SU-DHL-6 (cell line): ENCODE results near the gene DDIT4.

Experiments used
- H2AFZ ChIP-seq: fragments of 200-600 bp; sonication (generic); 2 replicates; pipeline ENCODE4 v1.6.1; 2014; ENCODE audit warnings: low read depth, mild to moderate bottlenecking, moderate library complexity, mixed read lengths, antibody characterized with exemption, low read length; ENCODE audit not compliant: severe bottlenecking
- H3F3A ChIP-seq: fragments of 200-600 bp; shearing (Covaris generic); 2 replicates; pipeline ENCODE4 v1.6.0; 2016; ENCODE audit warnings: antibody characterized with exemption, mild to moderate bottlenecking; ENCODE audit not compliant: insufficient read depth
- H3K27ac ChIP-seq: fragments of 200-600 bp; sonication (generic); 2 replicates; pipeline ENCODE4 v1.5.1; 2016; ENCODE audit warnings: low read depth, mild to moderate bottlenecking, low read length, moderate library complexity, mixed read lengths
- H3K27me3 ChIP-seq: fragments of 200-600 bp; sonication (generic), shearing (Covaris generic); 2 replicates; pipeline ENCODE4 v1.6.0; 2014; ENCODE audit warnings: mild to moderate bottlenecking, low read length
- H3K36me3 ChIP-seq: fragments of 200-600 bp; sonication (generic); 2 replicates; pipeline ENCODE4 v1.6.1; 2014; ENCODE audit warnings: mild to moderate bottlenecking, low read length, mixed read lengths
- H3K4me2 ChIP-seq: fragments of 300-600, 200-600 bp; shearing (Covaris generic), sonication (generic); 2 replicates; pipeline ENCODE4 v1.6.0; 2014; ENCODE audit warnings: low read length, low read depth, mild to moderate bottlenecking; ENCODE audit not compliant: poor library complexity, severe bottlenecking
- H3K4me3 ChIP-seq: fragments of 200-600 bp; sonication (generic); 2 replicates; pipeline ENCODE4 v1.5.1; 2014; ENCODE audit warnings: antibody characterized with exemption, low read length, mild to moderate bottlenecking, mixed read lengths; ENCODE audit not compliant: insufficient read depth, poor library complexity, severe bottlenecking
- H3K79me2 ChIP-seq: fragments of 200-600 bp; sonication (generic); 2 replicates; pipeline ENCODE4 v1.6.1; 2014; ENCODE audit warnings: mild to moderate bottlenecking, low read length, moderate library complexity; ENCODE audit not compliant: insufficient read depth
- H3K9ac ChIP-seq: fragments of 200-600 bp; sonication (generic); 2 replicates; pipeline ENCODE4 v1.7.0; 2014; ENCODE audit warnings: mild to moderate bottlenecking, low read length
- H3K9me2 ChIP-seq: fragments of 200-600 bp; sonication (generic); replicated peaks from 2 replicates; pipeline ENCODE4 v1.6.1; 2014; ENCODE audit warnings: low read length; ENCODE audit not compliant: insufficient read depth
- H3K9me3 ChIP-seq: fragments of 200-600 bp; sonication (generic); 2 replicates; pipeline ENCODE4 v1.6.1; 2014; ENCODE audit warnings: low read length, mixed read lengths; ENCODE audit not compliant: insufficient read depth
- H4K20me1 ChIP-seq: fragments of 200-600 bp; sonication (generic); 2 replicates; pipeline ENCODE4 v1.6.1; 2014; ENCODE audit warnings: low read depth, mild to moderate bottlenecking, antibody characterized with exemption, low read length, moderate library complexity, mixed read lengths
- CTCF ChIP-seq: fragments of 200-600 bp; sonication (generic); IDR thresholded peaks from one replicate; pipeline ENCODE4 v1.5.1; 2017; ENCODE audit warnings: antibody characterized with exemption, mild to moderate bottlenecking, low read length, moderate library complexity; ENCODE audit not compliant: insufficient read depth, poor library complexity, severe bottlenecking
- EZH2phosphoT487 ChIP-seq: fragments of 200-600 bp; sonication (generic), shearing (Covaris generic); conservative IDR thresholded peaks from 2 replicates; pipeline ENCODE4 v1.6.1; 2018; ENCODE audit warnings: mild to moderate bottlenecking, antibody characterized with exemption, low read length, moderate library complexity, mixed read lengths

Gene DDIT4

GRCh38 chr10:72241691-72242252 is 32.0 kb upstream of the DDIT4 start:
- H3K27ac ChIP-seq = no peak overlapping the region
- no peak overlapping the region for H3K4me3 ChIP-seq
- TF ChIP-seq CTCF (no peak), EZH2phosphoT487 (no peak)
- no peak overlapping the region for H3K4me2 ChIP-seq
- H3K79me2 ChIP-seq = no peaks in the 10 kb centered on the region
- no peaks in the 10 kb centered on the region for H4K20me1 ChIP-seq
- H3F3A ChIP-seq = no peaks in the 10 kb centered on the region
- no peak overlapping the region for H2AFZ ChIP-seq
- no peaks in the 10 kb centered on the region for H3K27me3 ChIP-seq
- H3K9me3 ChIP-seq = no peaks in the 10 kb centered on the region
- H3K9me2 ChIP-seq = no peaks in the 10 kb centered on the region
- no peaks in the 10 kb centered on the region for H3K36me3 ChIP-seq
- H3K9ac ChIP-seq = no peak overlapping the region

- Histone ChIP-seq H4K20me1 (no peaks in the 10 kb centered on the region), H3F3A (no peaks in the 10 kb centered on the region), H3K9ac (no peak overlapping the region), H3K9me3 (no peaks in the 10 kb centered on the region), H3K36me3 (no peaks in the 10 kb centered on the region), H3K4me2 (no peak overlapping the region), H3K9me2 (no peaks in the 10 kb centered on the region), H3K4me3 (no peak overlapping the region), H3K27me3 (no peaks in the 10 kb centered on the region), H3K79me2 (no peaks in the 10 kb centered on the region), H3K27ac (no peak overlapping the region), H2AFZ (no peak overlapping the region)
- TF ChIP-seq EZH2phosphoT487 (no peak), CTCF (no peak)
These were observed 31.0 kb upstream of the DDIT4 start for GRCh38 chr10:72242675-72243074.

- H3K4me3 ChIP-seq = no peak overlapping the region
- H3K36me3 ChIP-seq = no peaks in the 10 kb centered on the region
- no peak overlapping the region for H3K4me2 ChIP-seq
- no peak overlapping the region for H3K9ac ChIP-seq
- H3K27me3 ChIP-seq = no peaks in the 10 kb centered on the region
- no peaks in the 10 kb centered on the region for H4K20me1 ChIP-seq
- TF ChIP-seq CTCF (no peak), EZH2phosphoT487 (no peak)
- H2AFZ ChIP-seq = no peak overlapping the region
- H3F3A ChIP-seq = peaks cover 12% of the 10 kb centered on the region
- 0 out of 2 replicates have a peak overlapping the region, but pooled peaks have one; percentile 14 for H3K27ac ChIP-seq
- no peaks in the 10 kb centered on the region for H3K9me3 ChIP-seq
- no peaks in the 10 kb centered on the region for H3K79me2 ChIP-seq
- H3K9me2 ChIP-seq = no peaks in the 10 kb centered on the region
These were observed 29.8 kb upstream of the DDIT4 start for GRCh38 chr10:72243822-72244437.
